Testis (tissue), 2 donors: ENCODE measurements around the gene PDCD1.

Experiments used
- POLR2A ChIP-seq: fragments of 450-650 bp; IDR thresholded peaks from one replicate; pipeline ENCODE4 v1.6.1; 2017; ENCODE audit warnings: antibody characterized with exemption, mild to moderate bottlenecking, moderate library complexity
- TF ChIP-seq, protein P1 (sequence below), 3 experiments: fragments of 450-650 bp in 2 of 3; fragments of 200-600 bp in 1 of 3; sonication (generic) in 1 of 3; IDR thresholded peaks; one replicate each; pipeline ENCODE4 v1.5.1; 2016 to 2019; ENCODE audit warnings: antibody characterized with exemption in 3 of 3, mild to moderate bottlenecking in 2 of 3, moderate library complexity in 1 of 3

GRCh38 chr2:241822264-241822623 lies 36.5 kb downstream of the PDCD1 start:
- TF ChIP-seq, protein P1, sequence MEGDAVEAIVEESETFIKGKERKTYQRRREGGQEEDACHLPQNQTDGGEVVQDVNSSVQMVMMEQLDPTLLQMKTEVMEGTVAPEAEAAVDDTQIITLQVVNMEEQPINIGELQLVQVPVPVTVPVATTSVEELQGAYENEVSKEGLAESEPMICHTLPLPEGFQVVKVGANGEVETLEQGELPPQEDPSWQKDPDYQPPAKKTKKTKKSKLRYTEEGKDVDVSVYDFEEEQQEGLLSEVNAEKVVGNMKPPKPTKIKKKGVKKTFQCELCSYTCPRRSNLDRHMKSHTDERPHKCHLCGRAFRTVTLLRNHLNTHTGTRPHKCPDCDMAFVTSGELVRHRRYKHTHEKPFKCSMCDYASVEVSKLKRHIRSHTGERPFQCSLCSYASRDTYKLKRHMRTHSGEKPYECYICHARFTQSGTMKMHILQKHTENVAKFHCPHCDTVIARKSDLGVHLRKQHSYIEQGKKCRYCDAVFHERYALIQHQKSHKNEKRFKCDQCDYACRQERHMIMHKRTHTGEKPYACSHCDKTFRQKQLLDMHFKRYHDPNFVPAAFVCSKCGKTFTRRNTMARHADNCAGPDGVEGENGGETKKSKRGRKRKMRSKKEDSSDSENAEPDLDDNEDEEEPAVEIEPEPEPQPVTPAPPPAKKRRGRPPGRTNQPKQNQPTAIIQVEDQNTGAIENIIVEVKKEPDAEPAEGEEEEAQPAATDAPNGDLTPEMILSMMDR (IDR thresholded peaks at IDR 0.05) = no peak
- no peak for TF ChIP-seq POLR2A
